NCI-H2171 treated with DMSO at 0.1 percent for 48 hours (cell line): ENCODE results near the gene WBP1L.
"Not testable (repeated sequence)": the region's sequence is repeated elsewhere in the genome, so short reads cannot be mapped to it uniquely, and the experiment has no call there.

Experiments used
- DNase-seq: peaks from one replicate; lab custom pipeline; 2025; lab: John Stamatoyannopoulos, UW

Gene WBP1L

GRCh38 chr10:102838276-102838927, 94.7 kb downstream of the WBP1L start:
- DNase-seq: not testable (repeated sequence)

GRCh38 chr10:102841827-102842345, 98.1 kb downstream of the WBP1L start:
- no peak for DNase-seq

GRCh38 chr10:102843139-102843538, 99.4 kb downstream of the WBP1L start:
- DNase-seq: not testable (repeated sequence)

- not testable (repeated sequence) for DNase-seq
Measured at GRCh38 chr10:102844190-102844776, 100.5 kb downstream of the WBP1L start.

- no peak for DNase-seq
Measured at GRCh38 chr10:102845352-102845902, 101.7 kb downstream of the WBP1L start.

GRCh38 chr10:102850025-102850518, 106.3 kb downstream of the WBP1L start:
- no peak for DNase-seq

GRCh38 chr10:102853237-102853636, 109.5 kb downstream of the WBP1L start:
- not testable (repeated sequence) for DNase-seq

GRCh38 chr10:102855731-102856436, 112.1 kb downstream of the WBP1L start:
- DNase-seq: peak; percentile 56

- no peak for DNase-seq
Measured at GRCh38 chr10:102856758-102857424, 113.1 kb downstream of the WBP1L start.

GRCh38 chr10:102859911-102860310, 116.2 kb downstream of the WBP1L start:
- DNase-seq: no peak

GRCh38 chr10:102863660-102864059, 119.9 kb downstream of the WBP1L start:
- no peak for DNase-seq

- no peak for DNase-seq
Measured at GRCh38 chr10:102865620-102866019, 121.9 kb downstream of the WBP1L start.
